Nephron (organoid): ENCODE results near the gene ERCC6L2.

ENCODE experiments used
- H3K27ac Mint-ChIP-seq, 3 experiments: 2 replicates each; pipeline ENCODE4 v1.8.0; 2020; ENCODE audit warnings: mixed read lengths in 3 of 3, mild to moderate bottlenecking in 2 of 3, moderate library complexity in 1 of 3
- H3K27me3 Mint-ChIP-seq: 2 replicates; pipeline ENCODE4 v1.8.0; 2021; ENCODE audit warnings: low read depth, mild to moderate bottlenecking, moderate library complexity, mixed read lengths
- H3K36me3 Mint-ChIP-seq: 2 replicates; pipeline ENCODE4 v1.8.0; 2020; ENCODE audit warnings: low read depth, mixed read lengths
- H3K4me1 Mint-ChIP-seq: 2 replicates; pipeline ENCODE4 v1.8.0; 2020; ENCODE audit warnings: mixed read lengths
- H3K4me3 Mint-ChIP-seq, 3 experiments: 2 replicates each; pipeline ENCODE4 v1.8.0; 2020; ENCODE audit warnings: mild to moderate bottlenecking in 3 of 3, mixed read lengths in 3 of 3, moderate library complexity in 2 of 3
- H3K9me3 Mint-ChIP-seq: 2 replicates; pipeline ENCODE4 v1.8.0; 2020; ENCODE audit warnings: mixed read lengths
- TF ChIP-seq, protein P1 (sequence below), 3 experiments: fragments of 200-600 bp; sonication (generic); IDR thresholded peaks; one replicate each; pipeline ENCODE4 v1.5.0; 2021; ENCODE audit warnings: antibody characterized with exemption in 3 of 3; ENCODE audit not compliant: unreplicated experiment in 3 of 3

ERCC6L2 gene

DNA sequence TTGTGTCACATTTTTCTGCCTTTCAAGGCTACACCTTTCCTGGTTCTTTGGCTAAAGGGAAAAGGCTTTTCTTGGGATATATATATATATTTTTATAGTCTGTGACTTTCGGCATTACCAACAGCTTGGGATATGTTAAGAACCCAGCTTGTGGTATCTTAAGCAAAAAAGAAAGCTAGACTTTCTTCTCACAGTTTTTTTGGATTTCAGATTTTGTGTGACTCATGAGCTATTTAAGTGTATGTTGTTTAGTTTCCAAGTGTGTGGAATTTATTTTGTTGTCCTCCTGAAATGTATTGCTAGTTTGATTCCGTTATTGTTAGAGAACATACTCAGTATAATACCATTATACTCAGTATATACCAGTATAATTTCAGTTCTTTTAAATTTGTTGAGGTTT lies 64.8 kb downstream of the ERCC6L2 start:
- Mint-ChIP-seq H3K4me1 (no peaks in the 10 kb centered on the region), H3K36me3 (peaks cover 98% of the 10 kb centered on the region), H3K27ac (no peak overlapping the region), H3K4me3 (no peak overlapping the region), H3K27me3 (no peaks in the 10 kb centered on the region), H3K9me3 (peaks cover 70% of the 10 kb centered on the region)
- TF ChIP-seq, protein P1, sequence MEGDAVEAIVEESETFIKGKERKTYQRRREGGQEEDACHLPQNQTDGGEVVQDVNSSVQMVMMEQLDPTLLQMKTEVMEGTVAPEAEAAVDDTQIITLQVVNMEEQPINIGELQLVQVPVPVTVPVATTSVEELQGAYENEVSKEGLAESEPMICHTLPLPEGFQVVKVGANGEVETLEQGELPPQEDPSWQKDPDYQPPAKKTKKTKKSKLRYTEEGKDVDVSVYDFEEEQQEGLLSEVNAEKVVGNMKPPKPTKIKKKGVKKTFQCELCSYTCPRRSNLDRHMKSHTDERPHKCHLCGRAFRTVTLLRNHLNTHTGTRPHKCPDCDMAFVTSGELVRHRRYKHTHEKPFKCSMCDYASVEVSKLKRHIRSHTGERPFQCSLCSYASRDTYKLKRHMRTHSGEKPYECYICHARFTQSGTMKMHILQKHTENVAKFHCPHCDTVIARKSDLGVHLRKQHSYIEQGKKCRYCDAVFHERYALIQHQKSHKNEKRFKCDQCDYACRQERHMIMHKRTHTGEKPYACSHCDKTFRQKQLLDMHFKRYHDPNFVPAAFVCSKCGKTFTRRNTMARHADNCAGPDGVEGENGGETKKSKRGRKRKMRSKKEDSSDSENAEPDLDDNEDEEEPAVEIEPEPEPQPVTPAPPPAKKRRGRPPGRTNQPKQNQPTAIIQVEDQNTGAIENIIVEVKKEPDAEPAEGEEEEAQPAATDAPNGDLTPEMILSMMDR (IDR thresholded peaks at IDR 0.05; ENCODE audit: unreplicated experiment in 3 of 3): no peak

DNA sequence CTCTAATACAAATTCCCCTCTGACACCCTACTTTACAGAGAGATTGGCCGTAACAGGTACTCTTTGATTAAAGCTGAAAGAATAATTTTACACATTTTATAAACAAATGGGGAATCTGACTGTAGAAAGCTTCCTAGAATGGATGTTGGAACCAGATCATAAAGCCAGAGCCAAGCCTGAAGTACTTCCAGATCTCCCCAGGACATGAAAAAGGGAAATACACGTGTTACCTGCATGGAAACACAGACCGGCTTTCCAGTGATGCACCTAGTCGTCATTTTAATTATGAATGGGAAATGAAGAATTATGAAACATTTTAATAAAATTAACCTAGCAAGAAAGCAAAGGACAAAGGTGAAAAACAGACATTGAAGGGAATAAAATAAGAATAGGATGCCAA lies 66.5 kb downstream of the ERCC6L2 start:
- no peak overlapping the region for H3K4me3 Mint-ChIP-seq
- H3K27me3 Mint-ChIP-seq: no peaks in the 10 kb centered on the region

DNA sequence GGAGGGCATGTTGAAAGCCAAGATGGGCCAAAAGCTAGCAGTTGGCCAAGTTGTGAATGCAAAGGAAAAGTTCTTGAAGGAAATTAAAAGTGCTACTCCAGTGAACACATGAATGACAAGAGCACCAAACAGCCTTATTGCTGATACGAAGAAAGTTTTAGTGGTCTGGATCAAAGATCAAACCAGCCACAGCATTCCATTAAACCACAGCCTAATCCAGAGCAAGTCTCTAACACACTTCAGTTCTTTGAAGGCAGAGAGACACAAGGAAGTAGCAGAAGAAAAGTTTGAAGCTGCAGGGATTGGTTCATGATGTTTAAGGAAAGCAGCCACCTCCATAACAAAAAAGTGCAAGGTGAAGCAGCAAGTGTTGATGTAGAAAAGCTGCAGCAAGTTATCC lies 71.6 kb downstream of the ERCC6L2 start:
- Mint-ChIP-seq H3K4me3 (no peak overlapping the region), H3K27me3 (no peaks in the 10 kb centered on the region), H3K4me1 (no peaks in the 10 kb centered on the region), H3K27ac (no peak overlapping the region), H3K36me3 (peaks cover 96% of the 10 kb centered on the region), H3K9me3 (peaks cover 70% of the 10 kb centered on the region)
- TF ChIP-seq, protein P1 (IDR thresholded peaks at IDR 0.05; ENCODE audit: unreplicated experiment in 3 of 3): no peak

More for the DNA sequence above, 66.5 kb downstream of the ERCC6L2 start:
- no peaks in the 10 kb centered on the region for H3K4me1 Mint-ChIP-seq
- H3K36me3 Mint-ChIP-seq: peaks cover 96% of the 10 kb centered on the region
- TF ChIP-seq, protein P1 (IDR thresholded peaks at IDR 0.05; ENCODE audit: unreplicated experiment in 3 of 3): no peak
- H3K9me3 Mint-ChIP-seq: peaks cover 70% of the 10 kb centered on the region
- H3K27ac Mint-ChIP-seq: no peak overlapping the region

DNA sequence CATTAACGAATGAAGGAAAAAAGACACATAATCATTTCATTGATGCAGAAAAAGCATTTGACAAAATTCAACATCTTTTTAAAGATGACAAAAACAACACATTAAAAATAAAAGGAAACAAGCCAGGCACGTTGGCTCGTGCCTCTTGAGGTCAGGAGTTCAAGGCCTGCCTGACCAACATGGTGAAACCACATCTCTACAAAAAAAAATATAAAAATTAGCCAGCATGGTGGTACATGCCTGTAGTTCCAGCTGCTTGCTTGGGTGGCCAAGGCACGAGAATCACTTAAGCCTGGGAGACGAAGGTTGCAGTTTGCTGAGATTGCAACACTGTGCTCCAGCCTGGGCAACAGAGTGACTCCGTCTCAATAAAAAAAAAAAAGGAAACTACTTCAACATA lies 77.0 kb downstream of the ERCC6L2 start:
- Mint-ChIP-seq H3K36me3 (peaks cover 85% of the 10 kb centered on the region), H3K27ac (no peak overlapping the region), H3K4me3 (no peak overlapping the region), H3K9me3 (peaks cover 41% of the 10 kb centered on the region), H3K27me3 (no peaks in the 10 kb centered on the region), H3K4me1 (no peaks in the 10 kb centered on the region)
- TF ChIP-seq, protein P1 (IDR thresholded peaks at IDR 0.05; ENCODE audit: unreplicated experiment in 3 of 3): no peak

DNA sequence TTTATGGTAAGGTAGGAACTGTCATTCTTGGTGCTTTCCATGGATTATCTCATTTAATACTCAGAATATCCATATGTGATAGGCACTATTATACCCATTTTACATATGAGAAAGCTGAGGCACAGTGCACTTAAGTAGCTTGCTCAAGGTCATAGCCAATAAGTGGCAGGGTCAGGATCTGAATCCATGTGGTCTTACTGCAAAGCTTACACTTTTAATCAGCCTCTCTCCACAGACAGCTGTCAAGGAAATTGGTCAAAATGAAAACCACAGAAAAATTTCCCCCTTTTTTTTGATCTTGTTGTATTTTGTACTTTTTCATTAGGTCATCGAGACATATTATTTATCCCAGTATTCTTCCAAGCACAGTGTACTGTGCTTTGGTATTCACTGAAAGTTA lies 78.5 kb downstream of the ERCC6L2 start:
- no peaks in the 10 kb centered on the region for H3K4me1 Mint-ChIP-seq
- TF ChIP-seq, protein P1 (IDR thresholded peaks at IDR 0.05; ENCODE audit: unreplicated experiment in 3 of 3): no peak
- no peak overlapping the region for H3K27ac Mint-ChIP-seq
- H3K4me3 Mint-ChIP-seq: no peak overlapping the region
- H3K36me3 Mint-ChIP-seq: peaks cover 83% of the 10 kb centered on the region
- H3K27me3 Mint-ChIP-seq: no peaks in the 10 kb centered on the region
- H3K9me3 Mint-ChIP-seq: peaks cover 27% of the 10 kb centered on the region

DNA sequence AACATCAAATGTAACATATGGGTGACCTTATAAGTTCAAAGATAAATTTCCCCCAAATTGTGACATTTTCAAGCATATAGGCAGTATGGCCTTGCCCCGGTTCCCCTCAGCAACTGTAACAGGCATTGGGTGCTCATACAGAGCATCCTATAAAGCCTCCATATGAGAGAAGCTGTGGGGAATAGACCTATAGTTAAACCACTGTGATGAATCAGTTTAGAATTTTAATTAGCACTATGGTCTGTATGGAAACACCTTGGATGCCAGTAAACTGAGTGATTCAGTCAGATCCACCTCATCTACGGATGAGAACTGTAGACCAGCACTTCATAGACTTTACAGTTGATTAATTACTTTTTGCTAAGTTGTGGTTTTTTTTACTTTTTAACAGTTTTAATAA lies 79.4 kb downstream of the ERCC6L2 start:
- Mint-ChIP-seq H3K4me1 (no peaks in the 10 kb centered on the region), H3K27me3 (no peaks in the 10 kb centered on the region), H3K27ac (no peak overlapping the region), H3K36me3 (peaks cover 79% of the 10 kb centered on the region), H3K4me3 (no peak overlapping the region), H3K9me3 (peaks cover 21% of the 10 kb centered on the region)
- TF ChIP-seq, protein P1 (IDR thresholded peaks at IDR 0.05; ENCODE audit: unreplicated experiment in 3 of 3): no peak
